Heart left ventricle (tissue), 16 donors: ENCODE measurements around the gene LPIN1. TPM values are rescaled to one million over a fixed set of nuclear protein-coding genes. Genes with fewer than 3 reads are reported as not detected.

Source experiments
- ATAC-seq, 4 donors: fragments of 200-7000 bp; cut with Tn5 transposase; one replicate each; pipeline ENCODE4 v1.9.1; 2020 to 2022; ENCODE audit warnings: moderate library complexity in 4 of 4, mild to moderate bottlenecking in 3 of 4, moderate number of reproducible peaks in 1 of 4
- DNase-seq, 5 donors: peaks; one replicate each; pipeline ENCODE4 v3.0.0-alpha.2; 2020
- H3K27ac ChIP-seq, 12 donors: fragments of 200-600 bp; sonication (generic) in 4 of 12; one replicate each; pipeline versions ENCODE4 v1.5.0 to v1.8.0; 2016 to 2022; ENCODE audit warnings: mild to moderate bottlenecking in 2 of 12
- H3K27me3 ChIP-seq, 9 donors: fragments of 200-600 bp; sonication (generic) in 2 of 9; one replicate each; pipeline versions ENCODE4 v1.5.1 to v1.8.0; 2016 to 2022; ENCODE audit warnings: mild to moderate bottlenecking in 3 of 9
- H3K36me3 ChIP-seq, 9 donors: fragments of 200-600 bp; sonication (generic) in 2 of 9; one replicate each; pipeline versions ENCODE4 v1.5.0 to v1.8.0; 2018 to 2022; ENCODE audit warnings: mild to moderate bottlenecking in 2 of 9
- H3K4me1 ChIP-seq, 12 donors: fragments of 200-600 bp; sonication (generic) in 4 of 12; one replicate each; pipeline versions ENCODE4 v1.5.0 to v1.8.0; 2016 to 2022; ENCODE audit warnings: mild to moderate bottlenecking in 3 of 12
- H3K4me3 ChIP-seq, 12 donors: fragments of 200-600 bp; sonication (generic) in 4 of 12; one replicate each; pipeline versions ENCODE4 v1.5.0 to v1.8.0; 2017 to 2022; ENCODE audit warnings: mild to moderate bottlenecking in 9 of 12, moderate library complexity in 4 of 12
- H3K9me3 ChIP-seq, 12 donors: fragments of 200-600 bp; sonication (generic) in 4 of 12; one replicate each; pipeline versions ENCODE4 v1.5.0 to v1.8.0; 2016 to 2022; ENCODE audit warnings: mild to moderate bottlenecking in 1 of 12
- POLR2A ChIP-seq, 2 donors: fragments of 450-650 bp; IDR thresholded peaks; one replicate each; pipeline ENCODE4 v1.6.1; 2017; ENCODE audit warnings: antibody characterized with exemption in 2 of 2, mild to moderate bottlenecking in 2 of 2, moderate library complexity in 2 of 2
- WGBS, 4 donors: extraction: QIAGEN DNeasy Blood & Tissue Kit in 2 of 4; methylation state at CpG; one replicate each; pipeline versions ENCODE4 v1.1.5 to v1.1.7; 2013 to 2018; 5-methylcytosine and 5-hydroxymethylcytosine counted together
- intact Hi-C, 10 donors: fragments of 100-400 bp; cut with DNase I; formaldehyde crosslinking; loops; one replicate each; pipeline versions ENCODE4 v1.11.1 to v1.14.2; 2022
- polyA plus RNA-seq, 2 donors: library from polyadenylated mRNA; stranded (reverse); fragments of 200-250 nt; gene quantifications; one replicate each; pipeline ENCODE4 v1.2.3, GENCODE V29; 2013
- total RNA-seq, 9 donors: library from RNA; depleted of rRNA in 2 of 9; stranded (reverse); fragments of >200 nt in 2 of 9; fragmentation: NEBNext Ultra II Directional in 3 of 9; extraction: Animal tissue kit (Norgen Biotek cat#: 25700) in 3 of 9; gene quantifications; one replicate each; pipeline versions ENCODE4 v1.1.0 to v1.2.4, GENCODE V29; 2016 to 2023
- TF ChIP-seq, protein P1 (sequence below), 12 donors: fragments of 200-600 bp; sonication (generic) in 4 of 12; IDR thresholded peaks; one replicate each; pipeline versions ENCODE4 v1.5.0 to v1.8.0; 2018 to 2022; ENCODE audit warnings: antibody characterized with exemption in 12 of 12, mild to moderate bottlenecking in 5 of 12
- donor health status: ischemic (EF 13 %, LVEDD 7.1; RV severe dilation, severe dysfunction).
- donor health status: healthy with polysubstance abuse.
- donor health status: DM: no; HTN: yes; CAD: no.
- donor health status: DM: no; HTN: no; CAD: no.
- donor health status: ischemic (EF 25% LVEDD 6.9; RV normal size, moderate dysfunction).
- donor health status: ischemic (EF 25% LVEDD 5.7; RV mildly dilated, moderate dysfunction).
- donor health status: healthy.
- donor health status: DM: yes; HTN: yes; CAD: no.
- donor health status: ischemic (EF 35%, LVEDD 5.7; RV mildly dilated, moderate dysfunction).
- donor health status: nonischemic (EF 11% LVEDD 7.7; RV severe dilation, severe dysfunction).
- donor health status: DM: yes; HTN: yes; CAD: no.
- donor health status: PGD.
- donor health status: ischemic (EF 29% LVEDD 5.4; RV normal size, mild dysfunction).
- donor health status: nonischemic (EF 23%, LVEDD 6.1; RV moderate dilation, normal function).

LPIN1 gene
- total and polyA plus RNA-seq, 11 donors: 15.0 to 57.1 (median 43.8) TPM

DNA sequence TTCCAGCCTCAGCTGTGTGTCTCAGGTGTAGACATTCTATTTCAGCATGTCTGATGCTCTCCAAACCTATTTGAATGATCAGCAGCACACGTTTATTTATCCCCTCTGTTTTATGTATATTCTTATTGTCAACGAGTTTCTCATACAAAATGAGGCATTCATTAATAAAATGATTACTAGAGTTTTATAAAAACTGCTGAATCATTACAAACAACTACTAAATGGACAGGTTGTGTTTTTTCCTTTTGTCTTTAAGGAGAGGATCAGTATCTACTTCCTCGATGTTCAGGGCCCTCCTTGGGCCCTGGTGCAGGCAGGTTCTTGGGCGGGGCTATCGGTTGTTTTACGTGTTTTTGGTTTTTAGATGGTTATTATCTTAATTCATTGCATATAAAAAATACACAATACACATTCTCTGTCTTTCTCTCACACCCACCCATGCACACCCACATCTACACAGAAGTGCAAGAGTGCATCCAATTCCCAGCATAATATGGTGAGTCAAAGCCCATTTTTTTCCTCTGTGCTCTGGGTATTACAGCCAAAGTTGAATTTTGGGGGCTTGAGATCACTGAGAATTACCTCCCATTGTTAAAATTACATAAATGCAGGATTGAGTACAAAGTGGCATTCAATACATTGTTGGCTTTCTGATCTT lies 24.2 kb downstream of the LPIN1 start:
- TF ChIP-seq, protein P1, sequence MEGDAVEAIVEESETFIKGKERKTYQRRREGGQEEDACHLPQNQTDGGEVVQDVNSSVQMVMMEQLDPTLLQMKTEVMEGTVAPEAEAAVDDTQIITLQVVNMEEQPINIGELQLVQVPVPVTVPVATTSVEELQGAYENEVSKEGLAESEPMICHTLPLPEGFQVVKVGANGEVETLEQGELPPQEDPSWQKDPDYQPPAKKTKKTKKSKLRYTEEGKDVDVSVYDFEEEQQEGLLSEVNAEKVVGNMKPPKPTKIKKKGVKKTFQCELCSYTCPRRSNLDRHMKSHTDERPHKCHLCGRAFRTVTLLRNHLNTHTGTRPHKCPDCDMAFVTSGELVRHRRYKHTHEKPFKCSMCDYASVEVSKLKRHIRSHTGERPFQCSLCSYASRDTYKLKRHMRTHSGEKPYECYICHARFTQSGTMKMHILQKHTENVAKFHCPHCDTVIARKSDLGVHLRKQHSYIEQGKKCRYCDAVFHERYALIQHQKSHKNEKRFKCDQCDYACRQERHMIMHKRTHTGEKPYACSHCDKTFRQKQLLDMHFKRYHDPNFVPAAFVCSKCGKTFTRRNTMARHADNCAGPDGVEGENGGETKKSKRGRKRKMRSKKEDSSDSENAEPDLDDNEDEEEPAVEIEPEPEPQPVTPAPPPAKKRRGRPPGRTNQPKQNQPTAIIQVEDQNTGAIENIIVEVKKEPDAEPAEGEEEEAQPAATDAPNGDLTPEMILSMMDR (IDR thresholded peaks at IDR 0.05): no peak
- TF ChIP-seq POLR2A (IDR thresholded peaks at IDR 0.05): no peak
- no peak for DNase-seq
- Histone ChIP-seq H3K4me1 (peaks cover 0 to 22% (median 5%) of the 10 kb centered on the region in 12 donors), H3K36me3 (peaks cover 0 to 97% (median 85%) of the 10 kb centered on the region in 9 donors), H3K4me3 (no peak overlapping the region), H3K27ac (no peak overlapping the region), H3K9me3 (no peaks in the 10 kb centered on the region), H3K27me3 (no peaks in the 10 kb centered on the region)
- ATAC-seq: no peak
- WGBS, 4 donors: 84 to 94% (median 92%) methylated on average over 6 of the region's 6 CpGs
- intact Hi-C loops: loop anchor here in 3 of 10 donors (10.0 kb wide), 1 partner anchor 296 kb away; no protein-coding TSS in a partner anchor

DNA sequence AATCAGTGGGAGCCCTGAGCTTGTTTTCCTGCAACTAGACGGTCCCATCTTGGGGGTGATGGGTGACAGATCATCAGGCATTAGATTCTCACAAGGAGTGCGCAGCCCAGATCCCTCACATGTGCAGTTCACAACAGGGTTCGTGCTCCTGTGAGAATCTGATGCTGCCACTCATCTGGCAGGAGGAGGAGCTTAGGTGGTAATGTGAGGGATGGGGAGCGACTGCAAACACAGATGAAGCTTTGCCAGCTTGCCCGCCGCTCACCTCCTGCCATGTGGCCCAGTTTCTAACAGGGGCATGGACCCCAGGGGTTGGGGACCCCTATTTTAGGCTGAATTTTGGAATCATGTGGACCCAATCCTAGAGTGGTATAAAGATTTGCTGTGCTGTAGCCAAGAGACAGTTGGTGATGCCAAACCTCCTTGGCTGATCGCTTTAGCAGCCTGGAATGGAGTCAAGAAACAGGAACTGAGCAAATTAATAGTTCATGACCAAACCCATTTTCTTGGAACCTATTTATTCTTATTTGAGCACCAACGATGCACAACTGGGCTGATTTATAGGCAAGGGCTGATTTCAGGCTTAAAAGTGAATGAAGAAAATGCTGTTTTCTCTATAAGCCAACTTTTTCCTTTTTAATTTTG lies 25.7 kb downstream of the LPIN1 start:
- TF ChIP-seq, protein P1 (IDR thresholded peaks at IDR 0.05): no peak
- TF ChIP-seq POLR2A (IDR thresholded peaks at IDR 0.05): no peak
- Histone ChIP-seq H3K36me3 (peaks cover 0 to 93% (median 80%) of the 10 kb centered on the region in 9 donors), H3K27me3 (no peaks in the 10 kb centered on the region), H3K4me3 (no peak overlapping the region), H3K27ac (no peak overlapping the region), H3K9me3 (no peaks in the 10 kb centered on the region), H3K4me1 (peaks cover 0 to 26% (median 5%) of the 10 kb centered on the region in 12 donors)
- ATAC-seq: no peak
- WGBS, 4 donors: 79 to 87% (median 83%) methylated on average over 8 of the region's 8 CpGs
- peak in 2 of 5 donors; percentile 8 to 31 for DNase-seq
- intact Hi-C loops: loop anchor here in 3 of 10 donors (10.0 kb wide), 1 partner anchor 297 kb away; no protein-coding TSS in a partner anchor

DNA sequence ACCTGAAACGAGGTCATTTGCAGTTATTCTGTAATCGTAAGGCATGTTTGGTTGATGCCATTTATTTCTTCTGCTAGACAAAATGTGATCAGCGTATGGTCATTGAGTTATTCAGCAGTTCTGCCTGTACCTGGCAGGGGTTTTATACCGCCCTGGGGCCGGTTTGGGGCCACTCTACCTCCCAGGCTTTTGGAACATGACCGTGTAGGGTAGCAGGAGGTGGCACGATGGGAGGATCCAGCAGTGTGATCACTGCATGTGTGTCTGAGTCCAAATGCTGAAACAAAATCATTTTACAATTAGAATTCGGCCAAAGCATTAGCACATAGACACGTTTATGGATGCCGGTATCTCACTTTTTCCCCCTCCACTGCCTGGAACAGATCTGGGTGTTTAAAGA lies 26.7 kb downstream of the LPIN1 start:
- Histone ChIP-seq H3K4me1 (peaks cover 0 to 29% (median 5%) of the 10 kb centered on the region in 12 donors), H3K9me3 (no peaks in the 10 kb centered on the region), H3K4me3 (no peak overlapping the region), H3K27me3 (no peaks in the 10 kb centered on the region), H3K27ac (no peak overlapping the region), H3K36me3 (peaks cover 0 to 87% (median 72%) of the 10 kb centered on the region in 9 donors)
- no peak for ATAC-seq
- 83 to 97% (median 91%) methylated on average over 10 of the region's 10 CpGs for WGBS, 4 donors
- peak in 1 of 5 donors; percentile 7 for DNase-seq
- intact Hi-C loops: loop anchor here in 3 of 10 donors (10.0 kb wide), 1 partner anchor 298 kb away; no protein-coding TSS in a partner anchor
- no peak for TF ChIP-seq POLR2A (IDR thresholded peaks at IDR 0.05)
- TF ChIP-seq, protein P1 (IDR thresholded peaks at IDR 0.05): no peak
